Neural cell (in vitro differentiated cells): ENCODE measurements around the gene TMC7. TPM values are rescaled to one million over a fixed set of nuclear protein-coding genes. Genes with fewer than 3 reads are reported as not detected.

Experiments
- H2AFZ ChIP-seq: fragments of 200-600, 300-800 bp; sonication (generic), shearing (Covaris generic); 2 replicates; pipeline ENCODE4 v1.6.0; 2014; ENCODE audit warnings: low read depth, mild to moderate bottlenecking, antibody characterized with exemption, low read length, moderate library complexity
- H3F3A ChIP-seq: fragments of 200-600 bp; shearing (Covaris generic); 2 replicates; pipeline ENCODE4 v1.6.1; 2016; ENCODE audit warnings: mild to moderate bottlenecking, moderate library complexity, mixed read lengths, antibody characterized with exemption, low read length; ENCODE audit not compliant: insufficient read depth, poor library complexity, severe bottlenecking
- H3K27ac ChIP-seq: fragments of 200-600, 300-800 bp; sonication (generic), shearing (Covaris generic); 2 replicates; pipeline ENCODE4 v1.5.1; 2014; ENCODE audit warnings: mild to moderate bottlenecking, low read length, moderate library complexity
- H3K27me3 ChIP-seq: fragments of 300-800, 200-600 bp; sonication (generic), shearing (Covaris generic); 2 replicates; pipeline ENCODE4 v1.6.0; 2014; ENCODE audit warnings: mild to moderate bottlenecking, low read depth, low read length, moderate library complexity; ENCODE audit not compliant: insufficient read depth
- H3K36me3 ChIP-seq: fragments of 300-800, 200-600 bp; sonication (generic), shearing (Covaris generic); 2 replicates; pipeline ENCODE4 v1.5.1; 2014; ENCODE audit warnings: mild to moderate bottlenecking, antibody characterized with exemption, low read length, moderate library complexity; ENCODE audit not compliant: insufficient read depth
- H3K4me2 ChIP-seq: fragments of 300-800, 200-600 bp; sonication (generic), shearing (Covaris generic); 2 replicates; pipeline ENCODE4 v1.6.0; 2014; ENCODE audit warnings: mild to moderate bottlenecking, low read length
- H3K4me3 ChIP-seq: fragments of 300-800, 200-600 bp; sonication (generic), shearing (Covaris generic); 2 replicates; pipeline ENCODE4 v1.5.1; 2014; ENCODE audit warnings: mild to moderate bottlenecking, low read length, moderate library complexity
- H3K79me2 ChIP-seq: fragments of 200-600 bp; shearing (Covaris generic); replicated peaks from 2 replicates; pipeline ENCODE4 v1.6.0; 2014; ENCODE audit warnings: mild to moderate bottlenecking, low read length, moderate library complexity; ENCODE audit not compliant: insufficient read depth
- H3K9ac ChIP-seq: fragments of 300-800, 200-600 bp; sonication (generic), shearing (Covaris generic); 2 replicates; pipeline ENCODE4 v1.6.1; 2016; ENCODE audit warnings: mild to moderate bottlenecking, low read length, mixed read lengths
- H3K9me2 ChIP-seq: fragments of 200-600 bp; shearing (Covaris generic); 2 replicates; pipeline ENCODE4 v1.6.1; 2016; ENCODE audit warnings: mild to moderate bottlenecking, low read length, mixed read lengths; ENCODE audit not compliant: insufficient read depth
- H3K9me3 ChIP-seq: fragments of 200-600, 300-800 bp; sonication (generic), shearing (Covaris generic); 2 replicates; pipeline ENCODE4 v1.6.1; 2016; ENCODE audit warnings: mild to moderate bottlenecking, mixed run types, low read length, moderate library complexity, mixed read lengths
- H4K20me1 ChIP-seq: fragments of 200-600 bp; shearing (Covaris generic); 2 replicates; pipeline ENCODE4 v1.6.1; 2016; ENCODE audit warnings: mild to moderate bottlenecking, mixed run types; ENCODE audit not compliant: insufficient read depth
- CTCF ChIP-seq: fragments of 450-650 bp; IDR thresholded peaks from 2 replicates; pipeline ENCODE4 v1.5.1; 2014; ENCODE audit warnings: antibody characterized with exemption, mild to moderate bottlenecking, moderate library complexity; ENCODE audit not compliant: poor library complexity, severe bottlenecking
- EP300 ChIP-seq: fragments of 450-650 bp; conservative IDR thresholded peaks from 2 replicates; pipeline ENCODE4 v1.6.1; 2014; ENCODE audit warnings: antibody characterized with exemption, mild to moderate bottlenecking, moderate library complexity; ENCODE audit not compliant: poor library complexity, severe bottlenecking
- EZH2 ChIP-seq: fragments of 200-600, 300-800 bp; shearing (Covaris generic), sonication (generic); IDR thresholded peaks from 2 replicates; pipeline ENCODE4 v1.6.1; 2014; ENCODE audit warnings: antibody characterized with exemption, low read length, borderline replicate concordance, mild to moderate bottlenecking; ENCODE audit not compliant: insufficient read depth, poor library complexity, severe bottlenecking
- MXI1 ChIP-seq: fragments of 450-650 bp; conservative IDR thresholded peaks from 2 replicates; pipeline ENCODE4 v1.6.1; 2014; ENCODE audit warnings: antibody characterized with exemption, mild to moderate bottlenecking; ENCODE audit not compliant: poor library complexity, severe bottlenecking
- POLR2AphosphoS5 ChIP-seq: IDR thresholded peaks from 2 replicates; pipeline ENCODE4 v1.6.1; 2012
- RAD21 ChIP-seq: fragments of 450-650 bp; conservative IDR thresholded peaks from 2 replicates; pipeline ENCODE4 v1.6.1; 2014; ENCODE audit warnings: antibody characterized with exemption, mild to moderate bottlenecking, moderate library complexity
- REST ChIP-seq: IDR thresholded peaks from 2 replicates; pipeline ENCODE4 v1.6.1; 2012; ENCODE audit warnings: borderline replicate concordance
- SMC3 ChIP-seq: fragments of 450-650 bp; conservative IDR thresholded peaks from 2 replicates; pipeline ENCODE4 v1.6.1; 2014; ENCODE audit warnings: antibody characterized with exemption, mild to moderate bottlenecking, moderate library complexity; ENCODE audit not compliant: poor library complexity
- TAF1 ChIP-seq: IDR thresholded peaks from 2 replicates; pipeline ENCODE4 v1.6.1; 2012; ENCODE audit warnings: low read depth
- polyA plus RNA-seq: library from polyadenylated mRNA; depleted of rRNA; stranded (reverse); fragments of >200 nt; gene quantifications from 2 replicates; pipeline ENCODE4 v1.2.3, GENCODE V29; 2014

The TMC7 gene
- polyA plus RNA-seq, 1 donor from 2014 or later = 3.5 TPM

DNA sequence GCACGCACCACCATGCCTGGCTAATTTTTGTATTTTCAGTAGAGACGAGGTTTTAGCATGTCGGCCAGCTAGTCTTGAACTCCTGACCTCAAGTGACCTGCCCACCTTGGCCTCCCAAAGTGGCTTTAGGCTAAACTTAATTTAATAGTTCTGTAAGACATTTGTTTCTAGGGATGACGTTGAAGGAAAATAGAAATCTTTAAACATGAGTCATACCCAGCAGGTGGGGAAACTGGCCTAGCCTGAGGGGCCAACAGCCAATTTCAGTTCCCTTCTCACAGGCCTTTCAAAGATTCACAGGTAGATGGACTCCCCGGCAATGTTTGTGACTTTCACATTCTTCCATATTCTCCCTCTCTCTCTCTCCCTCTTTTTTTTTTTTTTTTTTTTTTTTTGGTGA lies 111.9 kb downstream of the TMC7 start:
- H3K79me2 ChIP-seq = no peaks in the 10 kb centered on the region
- H3K27me3 ChIP-seq = no peaks in the 10 kb centered on the region
- H3K9ac ChIP-seq = no peak overlapping the region
- H3K9me3 ChIP-seq = no peaks in the 10 kb centered on the region
- no peak overlapping the region for H3K4me3 ChIP-seq
- H3K36me3 ChIP-seq = no peaks in the 10 kb centered on the region
- TF ChIP-seq POLR2AphosphoS5 = no peak
- no peak for TF ChIP-seq RAD21
- TF ChIP-seq TAF1 = no peak
- no peak for TF ChIP-seq REST
- no peak for TF ChIP-seq MXI1
- TF ChIP-seq SMC3 = no peak
- no peak for TF ChIP-seq EP300
- TF ChIP-seq CTCF = no peak
- TF ChIP-seq EZH2 = no peak
- no peaks in the 10 kb centered on the region for H4K20me1 ChIP-seq
- no peaks in the 10 kb centered on the region for H3K9me2 ChIP-seq
- no peak overlapping the region for H2AFZ ChIP-seq
- H3K4me2 ChIP-seq = no peak overlapping the region
- no peak overlapping the region for H3K27ac ChIP-seq
- no peaks in the 10 kb centered on the region for H3F3A ChIP-seq

GRCh38 chr16:19098173-19098572 lies 114.4 kb downstream of the TMC7 start:
- H3K36me3 ChIP-seq = no peaks in the 10 kb centered on the region
- H3K9me2 ChIP-seq = no peaks in the 10 kb centered on the region
- H3K27ac ChIP-seq = no peak overlapping the region
- no peaks in the 10 kb centered on the region for H3F3A ChIP-seq
- no peaks in the 10 kb centered on the region for H4K20me1 ChIP-seq
- TF ChIP-seq REST = no peak
- no peak for TF ChIP-seq POLR2AphosphoS5
- no peak for TF ChIP-seq EP300
- TF ChIP-seq MXI1 = no peak
- TF ChIP-seq CTCF = no peak
- no peaks in the 10 kb centered on the region for H3K9me3 ChIP-seq
- no peak overlapping the region for H3K4me2 ChIP-seq
- H2AFZ ChIP-seq = no peak overlapping the region
- H3K9ac ChIP-seq = no peak overlapping the region
- H3K79me2 ChIP-seq = no peaks in the 10 kb centered on the region
- H3K4me3 ChIP-seq = no peak overlapping the region
- no peaks in the 10 kb centered on the region for H3K27me3 ChIP-seq
